Peyer's patch (tissue), 4 donors: ENCODE data around the gene DLGAP4.

Source experiments
- POLR2A ChIP-seq, 2 donors: fragments of 450-650 bp; IDR thresholded peaks; one replicate each; pipeline ENCODE4 v1.5.1; 2017; ENCODE audit warnings: antibody characterized with exemption in 2 of 2, mild to moderate bottlenecking in 2 of 2, moderate library complexity in 2 of 2
- TF ChIP-seq, protein P1 (sequence below), 6 experiments: fragments of 450-650 bp in 4 of 6; fragments of 200-600 bp in 2 of 6; sonication (generic) in 1 of 6; IDR thresholded peaks; one replicate each; pipeline ENCODE4 v1.5.1; 2017 to 2019; ENCODE audit warnings: antibody characterized with exemption in 6 of 6, mild to moderate bottlenecking in 3 of 6, moderate library complexity in 1 of 6

- TF ChIP-seq, protein P1, sequence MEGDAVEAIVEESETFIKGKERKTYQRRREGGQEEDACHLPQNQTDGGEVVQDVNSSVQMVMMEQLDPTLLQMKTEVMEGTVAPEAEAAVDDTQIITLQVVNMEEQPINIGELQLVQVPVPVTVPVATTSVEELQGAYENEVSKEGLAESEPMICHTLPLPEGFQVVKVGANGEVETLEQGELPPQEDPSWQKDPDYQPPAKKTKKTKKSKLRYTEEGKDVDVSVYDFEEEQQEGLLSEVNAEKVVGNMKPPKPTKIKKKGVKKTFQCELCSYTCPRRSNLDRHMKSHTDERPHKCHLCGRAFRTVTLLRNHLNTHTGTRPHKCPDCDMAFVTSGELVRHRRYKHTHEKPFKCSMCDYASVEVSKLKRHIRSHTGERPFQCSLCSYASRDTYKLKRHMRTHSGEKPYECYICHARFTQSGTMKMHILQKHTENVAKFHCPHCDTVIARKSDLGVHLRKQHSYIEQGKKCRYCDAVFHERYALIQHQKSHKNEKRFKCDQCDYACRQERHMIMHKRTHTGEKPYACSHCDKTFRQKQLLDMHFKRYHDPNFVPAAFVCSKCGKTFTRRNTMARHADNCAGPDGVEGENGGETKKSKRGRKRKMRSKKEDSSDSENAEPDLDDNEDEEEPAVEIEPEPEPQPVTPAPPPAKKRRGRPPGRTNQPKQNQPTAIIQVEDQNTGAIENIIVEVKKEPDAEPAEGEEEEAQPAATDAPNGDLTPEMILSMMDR (IDR thresholded peaks at IDR 0.05) = no peak
- TF ChIP-seq POLR2A (IDR thresholded peaks at IDR 0.05) = no peak
These were observed 71.5 kb downstream of the DLGAP4 start for GRCh38 chr20:36377348-36378326.
